Panc1 (cell line): Measurements from ENCODE around the gene ZNF329. TPM values are rescaled to one million over a fixed set of nuclear protein-coding genes. Genes with fewer than 3 reads are reported as not detected.

Source experiments
- ATAC-seq: fragments of 200-7000 bp; cut with Tn5 transposase; 2 replicates; pipeline ENCODE4 v1.9.1; 2020; ENCODE audit warnings: mild to moderate bottlenecking, moderate library complexity
- BruUV-seq: library from RNA; stranded (reverse); fragments of 400-500 nt; replicated peaks from 2 replicates; lab custom pipeline; 2021; lab: Mats Ljungman, UMichigan
- CTCF ChIA-PET: fragments of 300-600 bp; sonication (Branson Sonifier 250); formaldehyde crosslinking; loops from one replicate; lab custom pipeline; 2022; ENCODE audit warnings: antibody characterized with exemption; lab: Charles Lee
- POLR2A ChIA-PET: fragments of 300-600 bp; sonication (Branson Sonifier 250); formaldehyde crosslinking; loops from one replicate; lab custom pipeline; 2022; ENCODE audit warnings: antibody characterized with exemption; lab: Charles Lee
- DNase-seq: peaks from one replicate; pipeline ENCODE4 v3.0.0-alpha.2; 2010; ENCODE audit warnings: low read depth, low spot score
- H3K27ac ChIP-seq: 2 replicates; pipeline ENCODE4 v1.5.1; 2011; ENCODE audit warnings: mild to moderate bottlenecking, low read length, inconsistent platforms
- H3K27me3 ChIP-seq: fragments of 200-500 bp; sonication (Bioruptor generic); 2 replicates; pipeline ENCODE4 v1.6.0; 2014; ENCODE audit warnings: low read length, inconsistent platforms; ENCODE audit not compliant: control insufficient read depth, insufficient read depth
- H3K36me3 ChIP-seq: fragments of 200-500 bp; sonication (Bioruptor generic); 2 replicates; pipeline ENCODE4 v1.5.1; 2014; ENCODE audit warnings: inconsistent platforms, mild to moderate bottlenecking, low read length, moderate library complexity; ENCODE audit not compliant: control insufficient read depth, insufficient read depth
- H3K4me1 ChIP-seq: 2 replicates; pipeline ENCODE4 v1.5.1; 2011; ENCODE audit warnings: inconsistent platforms, mild to moderate bottlenecking, low read length, moderate library complexity; ENCODE audit not compliant: control insufficient read depth, insufficient read depth
- H3K4me3 ChIP-seq, 2 experiments: 2 replicates each; pipeline ENCODE4 v1.5.1; 2011 to 2012; ENCODE audit warnings: low read depth in 2 of 2, low read length in 2 of 2, mild to moderate bottlenecking in 2 of 2, inconsistent platforms in 1 of 2, moderate library complexity in 1 of 2
- H3K9me3 ChIP-seq: fragments of 200-500 bp; sonication (Bioruptor generic); 2 replicates; pipeline ENCODE4 v1.5.1; 2014; ENCODE audit warnings: low read depth, mild to moderate bottlenecking, inconsistent platforms, low read length, moderate library complexity; ENCODE audit not compliant: control insufficient read depth, insufficient read depth
- CTCF ChIP-seq: fragments of 450-650 bp; IDR thresholded peaks from 2 replicates; pipeline ENCODE4 v1.5.1; 2017; ENCODE audit warnings: mild to moderate bottlenecking
- POLR2AphosphoS5 ChIP-seq: IDR thresholded peaks from 2 replicates; pipeline ENCODE4 v1.6.1; 2012; ENCODE audit warnings: mild to moderate bottlenecking, low read depth, low read length, moderate library complexity
- REST ChIP-seq, 2 experiments: IDR thresholded peaks; 2 replicates each; pipeline ENCODE4 v1.6.1; 2011 to 2012; ENCODE audit warnings: low read depth in 2 of 2, control low read depth in 1 of 2, low read length in 1 of 2, mild to moderate bottlenecking in 1 of 2, moderate library complexity in 1 of 2; ENCODE audit not compliant: insufficient read depth in 1 of 2
- SIN3A ChIP-seq: IDR thresholded peaks from 2 replicates; pipeline ENCODE4 v1.6.1; 2012; ENCODE audit warnings: low read depth, mild to moderate bottlenecking, low read length, moderate library complexity, borderline replicate concordance; ENCODE audit not compliant: insufficient read depth
- TCF7L2 ChIP-seq: IDR thresholded peaks from 2 replicates; pipeline ENCODE4 v1.6.1; 2011; ENCODE audit warnings: mild to moderate bottlenecking, low read depth, low read length, inconsistent platforms
- in situ Hi-C: cut with HindIII; loops from 2 replicates; pipeline ENCODE4 v1.10.0; 2016; ENCODE audit warnings: low sequenced_read_pairs, low pct_unique_long_range_greater_than_20kb
- intact Hi-C: fragments of 100-400 bp; cut with micrococcal nuclease; formaldehyde crosslinking; loops from one replicate; pipeline ENCODE4 v1.10.0; 2022; ENCODE audit not compliant: unreplicated experiment
- total RNA-seq: library from RNA; stranded (reverse); gene quantifications from one replicate; pipeline ENCODE4 v1.2.1, GENCODE V29; 2021; ENCODE audit not compliant: unreplicated experiment

ZNF329 gene
- total RNA-seq, 1 experiment from 2014 or later, result 12.2 TPM

- POLR2A ChIA-PET, result no interaction called here
- in situ Hi-C loops, result no loop called here
- DNase-seq, result no peak
Measured at GRCh38 chr19:58170860-58171259, 20.3 kb upstream of the ZNF329 start.

GRCh38 chr19:58166708-58167280 lies 16.2 kb upstream of the ZNF329 start:
- Histone ChIP-seq H3K9me3 (peaks cover 37% of the 10 kb centered on the region; the same call in 1 of the 2 replicates), H3K4me3 (no peak overlapping the region), H3K36me3 (no peaks in the 10 kb centered on the region), H3K27me3 (no peaks in the 10 kb centered on the region), H3K4me1 (no peaks in the 10 kb centered on the region), H3K27ac (no peak overlapping the region)
- BruUV-seq, result no TSS peak
- ChIA-PET POLR2A (no interaction called here), CTCF (no interaction called here)
- intact Hi-C loops, result no loop called here
- DNase-seq (no peak), ATAC-seq (no peak)
- TF ChIP-seq TCF7L2 (no peak), CTCF (no peak), REST (IDR thresholded peaks at IDR 0.05; ENCODE audit: insufficient read depth in 1 of 2, low read depth in 2 of 2, low read length in 1 of 2) (no peak), POLR2AphosphoS5 (no peak), SIN3A (no peak)
- in situ Hi-C loops, result no loop called here

More at GRCh38 chr19:58170860-58171259, 20.3 kb upstream of the ZNF329 start:
- H3K4me3 ChIP-seq, result no peak overlapping the region
- peaks cover 35% of the 10 kb centered on the region; the same call in 1 of the 2 replicates for H3K9me3 ChIP-seq
- TF ChIP-seq POLR2AphosphoS5 (no peak), CTCF (no peak)
- H3K27ac ChIP-seq, result no peak overlapping the region
- BruUV-seq, result no TSS peak
- no peaks in the 10 kb centered on the region for H3K4me1 ChIP-seq
- no peaks in the 10 kb centered on the region for H3K27me3 ChIP-seq
- CTCF ChIA-PET, result interaction anchor here (0.6 kb wide), 2 partner anchors 144 to 156 kb away, joined by 3 read pairs; partner anchors contain the start of gene ZSCAN22
- peak; percentile 68; the same call in 1 of the 2 replicates for ATAC-seq
- intact Hi-C loops, result no loop called here
- H3K36me3 ChIP-seq, result no peaks in the 10 kb centered on the region
